ENCODE data around the gene PKP2.

DNA sequence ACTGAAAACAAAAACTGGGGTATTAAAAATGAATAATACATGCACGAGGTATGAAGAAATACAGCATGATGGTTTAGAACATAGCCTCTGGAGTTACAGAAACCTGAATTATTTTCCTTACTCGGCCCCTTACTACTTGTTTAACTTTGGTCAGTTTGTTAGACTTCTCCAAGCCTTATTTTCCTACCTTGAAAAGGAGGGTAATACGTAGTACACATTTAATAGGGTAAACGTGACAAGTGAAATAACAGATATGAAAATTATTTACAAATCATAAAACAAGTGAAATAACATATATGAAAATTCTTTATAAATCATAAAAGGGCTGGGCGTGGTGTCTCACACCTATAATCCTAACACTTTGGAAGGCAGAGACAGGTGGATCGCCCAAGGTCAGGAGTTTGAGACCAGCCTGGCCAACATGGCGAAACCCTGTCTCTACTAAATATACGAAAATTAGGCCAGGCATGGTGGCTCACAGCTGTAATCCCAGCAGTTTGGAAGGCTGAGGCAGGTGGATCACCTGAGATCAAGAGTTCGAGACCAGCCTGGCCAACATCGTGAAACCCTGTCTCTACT lies 11.4 kb upstream of the PKP2 start:
- TF ChIP-seq POLR2A (IDR thresholded peaks at IDR 0.05), result no peak
- TF ChIP-seq, protein P1, sequence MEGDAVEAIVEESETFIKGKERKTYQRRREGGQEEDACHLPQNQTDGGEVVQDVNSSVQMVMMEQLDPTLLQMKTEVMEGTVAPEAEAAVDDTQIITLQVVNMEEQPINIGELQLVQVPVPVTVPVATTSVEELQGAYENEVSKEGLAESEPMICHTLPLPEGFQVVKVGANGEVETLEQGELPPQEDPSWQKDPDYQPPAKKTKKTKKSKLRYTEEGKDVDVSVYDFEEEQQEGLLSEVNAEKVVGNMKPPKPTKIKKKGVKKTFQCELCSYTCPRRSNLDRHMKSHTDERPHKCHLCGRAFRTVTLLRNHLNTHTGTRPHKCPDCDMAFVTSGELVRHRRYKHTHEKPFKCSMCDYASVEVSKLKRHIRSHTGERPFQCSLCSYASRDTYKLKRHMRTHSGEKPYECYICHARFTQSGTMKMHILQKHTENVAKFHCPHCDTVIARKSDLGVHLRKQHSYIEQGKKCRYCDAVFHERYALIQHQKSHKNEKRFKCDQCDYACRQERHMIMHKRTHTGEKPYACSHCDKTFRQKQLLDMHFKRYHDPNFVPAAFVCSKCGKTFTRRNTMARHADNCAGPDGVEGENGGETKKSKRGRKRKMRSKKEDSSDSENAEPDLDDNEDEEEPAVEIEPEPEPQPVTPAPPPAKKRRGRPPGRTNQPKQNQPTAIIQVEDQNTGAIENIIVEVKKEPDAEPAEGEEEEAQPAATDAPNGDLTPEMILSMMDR (IDR thresholded peaks at IDR 0.05), result no peak
